Germinal center (tissue), 1 donor: ENCODE results near the gene RPL13.
A peak's percentile ranks its signal among the peaks of the same experiment; 100 is the strongest.
"Not testable (repeated sequence)": the region's sequence is repeated elsewhere in the genome, so short reads cannot be mapped to it uniquely, and the experiment has no call there.

Experiments
- DNase-seq: peaks from one replicate; pipeline ENCODE4 v3.0.0; 2012; ENCODE audit warnings: mixed read lengths, low spot score

Gene RPL13

DNA sequence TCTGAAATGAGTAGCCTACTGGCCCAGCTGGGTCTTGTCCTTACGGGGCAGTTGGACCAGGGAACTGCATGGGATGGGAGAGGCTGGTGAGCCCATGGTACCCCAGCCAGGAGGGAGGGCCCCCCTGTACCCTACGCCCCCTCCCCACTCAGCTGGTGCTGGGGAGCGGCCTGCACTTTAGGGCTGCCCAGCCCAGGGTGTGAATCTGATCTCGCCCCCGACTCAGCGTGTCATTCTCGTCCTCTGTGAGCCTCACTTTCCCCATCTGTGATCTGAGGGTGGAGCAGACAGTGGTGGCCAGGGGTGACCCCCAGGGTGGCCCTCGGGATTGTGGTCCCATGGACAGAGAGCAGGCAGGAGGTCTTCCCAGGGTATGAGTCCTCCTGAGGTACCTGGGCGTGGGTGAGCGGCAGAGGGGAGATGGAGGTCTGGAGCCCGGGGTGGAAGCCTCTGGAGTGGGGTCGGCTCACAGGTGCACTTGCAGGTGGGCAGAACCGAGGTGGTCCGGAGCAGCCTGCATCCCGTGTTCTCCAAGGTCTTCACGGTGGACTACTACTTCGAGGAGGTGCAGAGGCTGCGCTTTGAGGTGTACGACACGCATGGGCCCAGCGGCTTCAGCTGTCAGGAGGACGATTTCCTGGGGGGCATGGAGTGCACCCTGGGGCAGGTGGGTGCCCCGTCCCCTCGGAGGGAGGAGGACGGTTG is 16.7 kb downstream of the RPL13 start:
- DNase-seq: no peak

- no peak for DNase-seq
These were observed 18.9 kb downstream of the RPL13 start for GRCh38 chr16:89579351-89579750.

- no peak for DNase-seq
These were observed 20.7 kb downstream of the RPL13 start for GRCh38 chr16:89581045-89581695.

GRCh38 chr16:89581861-89582563 is 21.5 kb downstream of the RPL13 start:
- no peak for DNase-seq

- DNase-seq: no peak
These were observed 22.2 kb downstream of the RPL13 start for GRCh38 chr16:89582614-89583196.

DNA sequence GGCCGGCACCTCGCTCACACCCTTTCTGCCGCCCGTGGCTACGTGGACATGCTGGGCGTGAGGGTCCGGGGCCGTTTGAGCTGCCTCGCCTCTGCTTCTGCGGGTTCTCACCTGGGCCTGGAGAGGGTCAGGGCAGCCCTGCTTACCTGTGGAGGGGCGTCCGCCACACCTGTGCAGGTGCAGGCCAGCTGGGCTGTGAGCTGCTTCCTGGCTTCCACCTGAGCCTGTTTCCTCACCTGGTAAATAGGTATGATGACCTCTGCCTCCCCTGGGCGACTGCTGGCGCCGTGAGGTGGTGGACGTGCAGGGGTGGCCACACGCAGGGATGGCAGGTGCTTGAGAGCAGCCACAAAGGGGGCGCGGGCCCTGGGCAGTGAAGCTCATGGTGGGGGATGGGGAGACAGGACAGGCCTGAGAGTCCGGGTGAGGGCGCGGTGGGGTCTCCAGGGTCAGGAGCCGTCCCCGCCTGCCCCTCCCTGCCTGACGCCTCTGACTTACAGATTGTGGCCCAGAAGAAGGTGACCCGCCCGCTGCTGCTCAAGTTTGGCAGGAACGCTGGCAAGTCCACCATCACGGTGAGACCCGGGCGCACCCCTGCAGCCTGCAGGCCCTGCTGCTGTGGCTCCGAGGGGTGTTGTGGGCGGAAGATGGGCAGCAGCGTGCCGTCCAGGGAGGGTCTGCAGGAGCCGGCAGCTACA is 22.9 kb downstream of the RPL13 start:
- no peak for DNase-seq

- no peak for DNase-seq
These were observed 23.6 kb downstream of the RPL13 start for GRCh38 chr16:89583895-89584644.

DNA sequence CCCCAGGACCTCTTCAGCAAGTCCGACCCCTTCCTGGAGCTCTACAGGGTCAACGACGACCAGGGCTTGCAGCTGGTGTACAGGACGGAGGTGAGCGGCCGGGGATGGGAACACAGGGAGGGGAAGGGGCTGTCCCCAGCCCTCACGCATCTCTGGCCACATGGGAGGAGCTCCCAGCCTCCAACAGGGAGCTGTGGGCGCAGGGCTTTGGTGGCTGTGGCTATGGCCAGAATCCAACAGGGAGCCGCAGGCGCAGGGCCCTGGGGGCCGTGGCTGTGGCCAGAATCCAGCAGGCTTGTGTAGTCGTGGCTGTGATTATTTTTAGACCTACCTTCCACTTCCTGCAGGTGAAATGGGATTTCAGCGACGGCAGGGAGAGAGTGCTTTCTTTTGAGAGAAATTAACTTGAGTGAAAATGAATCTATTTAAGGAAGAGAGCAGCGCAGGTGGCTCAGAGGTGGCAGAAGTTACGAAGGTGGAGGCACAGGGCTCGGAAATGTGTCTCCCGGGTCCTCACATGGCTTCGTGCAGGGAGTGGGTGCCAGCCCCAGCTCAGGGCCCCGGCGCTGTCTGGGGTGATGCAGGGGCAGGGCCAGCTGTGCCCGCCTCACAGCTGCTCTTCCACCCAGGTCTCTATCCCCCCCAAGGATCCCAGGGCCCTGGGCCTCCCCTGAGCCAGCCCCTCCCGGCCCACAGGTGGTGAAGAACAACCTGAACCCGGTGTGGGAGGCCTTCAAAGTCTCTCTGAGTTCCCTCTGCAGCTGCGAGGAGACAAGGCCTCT is 24.5 kb downstream of the RPL13 start:
- DNase-seq: no peak

DNA sequence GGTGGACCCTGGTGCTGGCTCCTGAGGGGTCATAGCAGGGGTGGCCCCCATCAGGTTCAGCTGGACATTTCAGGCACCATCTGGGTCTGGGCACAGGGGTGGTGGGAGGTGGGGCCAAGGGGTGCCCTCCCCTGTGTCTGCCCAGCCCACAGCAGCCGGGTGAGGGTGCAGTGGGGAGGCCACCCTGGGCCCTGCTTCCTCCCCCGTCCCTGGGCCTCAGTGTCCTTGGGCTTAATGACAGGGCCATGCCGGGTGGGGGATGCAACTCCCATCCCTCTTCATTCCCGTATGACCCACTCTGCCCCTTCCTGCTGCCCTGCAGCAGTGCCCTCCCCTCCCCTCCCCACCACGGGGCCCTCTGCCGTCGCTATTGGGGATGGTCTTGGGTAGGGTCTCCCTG is 25.7 kb downstream of the RPL13 start:
- DNase-seq: no peak

DNA sequence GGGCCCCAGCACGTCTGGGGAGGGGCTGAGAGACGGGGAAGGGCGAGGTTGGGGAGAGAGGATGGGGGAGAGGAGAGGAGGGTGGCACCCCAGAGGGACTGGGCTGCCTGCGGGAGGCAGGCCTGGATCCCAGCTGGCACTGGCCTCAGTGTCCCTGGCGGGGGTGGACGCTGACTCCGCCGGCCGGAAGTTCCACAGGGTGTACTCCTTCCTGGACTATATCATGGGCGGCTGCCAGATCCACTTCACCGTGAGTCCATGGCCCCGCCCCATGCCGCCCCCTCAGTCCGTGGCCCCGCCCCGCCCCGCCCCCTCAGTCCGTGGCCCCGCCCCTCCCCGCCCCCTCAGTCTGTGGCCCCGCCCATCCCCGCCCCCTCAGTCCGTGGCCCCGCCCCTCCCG is 26.4 kb downstream of the RPL13 start:
- no peak for DNase-seq

GRCh38 chr16:89587676-89588075 is 27.2 kb downstream of the RPL13 start:
- DNase-seq: not testable (repeated sequence)

GRCh38 chr16:89588413-89589109 is 28.1 kb downstream of the RPL13 start:
- DNase-seq: no peak

DNA sequence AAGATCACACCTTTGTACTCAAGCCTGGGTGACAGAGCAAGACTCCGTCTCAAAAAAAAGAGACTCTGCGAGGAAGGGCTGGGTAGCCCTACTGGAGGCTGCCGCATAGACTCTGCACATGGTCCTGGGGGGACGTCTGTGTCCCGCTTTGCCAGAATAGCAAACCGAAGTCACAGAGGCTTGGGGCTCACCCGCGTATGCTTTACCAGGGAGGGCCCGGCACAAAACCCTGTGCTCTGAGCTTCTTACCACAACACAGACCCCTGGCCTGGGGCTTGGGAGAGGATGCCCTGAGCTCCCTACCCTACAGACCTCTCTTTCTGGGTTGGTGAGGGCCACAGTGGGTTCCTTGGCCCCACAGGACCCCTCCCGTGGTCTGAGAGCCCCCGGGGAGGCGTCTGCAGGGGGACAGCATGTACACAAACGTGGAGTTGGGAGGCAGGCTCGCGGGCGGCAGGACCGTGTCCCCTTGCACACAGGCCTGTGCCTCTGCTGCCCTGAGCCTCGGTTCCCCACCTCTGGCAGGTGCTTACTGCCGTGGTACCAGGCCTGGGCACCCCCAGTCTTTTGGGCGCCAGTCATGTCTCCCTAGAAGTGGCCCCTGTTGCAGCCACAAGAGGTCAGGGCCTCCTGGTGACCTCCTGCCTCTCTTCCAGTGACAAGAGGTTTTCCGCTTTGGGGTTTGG is 28.9 kb downstream of the RPL13 start:
- DNase-seq: no peak

GRCh38 chr16:89593841-89594240 is 33.4 kb downstream of the RPL13 start:
- no peak for DNase-seq

- no peak for DNase-seq
These were observed 35.0 kb downstream of the RPL13 start for GRCh38 chr16:89595330-89596060.

GRCh38 chr16:89596061-89596689 is 35.7 kb downstream of the RPL13 start:
- DNase-seq: no peak

DNA sequence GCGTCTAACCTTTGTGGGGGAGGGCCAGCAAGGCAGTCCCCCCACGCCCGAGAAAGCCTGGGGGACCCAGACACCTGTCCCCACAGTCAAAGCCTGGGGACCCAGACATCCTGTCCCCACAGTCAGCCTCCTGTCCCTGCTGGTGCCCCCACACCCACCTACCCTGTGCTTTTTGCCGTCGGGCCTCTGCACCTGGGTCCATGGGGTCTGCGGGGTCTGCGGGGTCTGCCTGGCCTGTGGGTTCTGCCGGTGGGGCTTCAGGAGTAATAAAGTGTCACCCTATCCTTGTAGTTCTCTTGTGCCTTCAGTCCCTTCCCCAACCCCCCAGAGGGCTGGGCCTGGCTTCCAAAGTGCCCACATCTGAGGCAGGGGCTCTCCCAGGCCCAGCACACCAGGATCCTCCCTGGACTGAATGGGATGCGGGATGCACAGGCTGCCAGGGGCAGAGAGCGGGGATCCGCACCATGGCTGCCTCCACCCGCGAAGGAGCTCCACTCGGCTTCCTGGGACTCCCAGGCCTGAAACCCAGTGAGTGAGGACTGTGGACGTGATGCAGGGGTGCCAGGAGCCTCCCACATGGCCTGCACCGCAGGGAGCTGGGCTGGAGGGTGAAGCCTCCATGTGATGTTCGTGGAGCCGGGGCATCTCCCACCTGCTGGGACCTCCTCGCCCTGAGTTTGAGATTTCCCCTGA is 36.6 kb downstream of the RPL13 start:
- DNase-seq: no peak

GRCh38 chr16:89598199-89598598 is 37.7 kb downstream of the RPL13 start:
- DNase-seq: peak; percentile 10
